Subcutaneous adipose tissue (tissue), 4 donors: ENCODE data around the gene TXLNG. TPM values are rescaled to one million over a fixed set of nuclear protein-coding genes. Genes with fewer than 3 reads are reported as not detected.

Experiments
- total RNA-seq, 4 donors: library from RNA; depleted of rRNA; stranded (reverse); fragments of >200 nt; gene quantifications; one replicate each; pipeline ENCODE4 v1.1.0, GENCODE V29; 2016
- TF ChIP-seq, protein P1 (sequence below): fragments of 450-650 bp; IDR thresholded peaks from one replicate; pipeline ENCODE4 v1.5.1; 2016; ENCODE audit warnings: low read depth, mild to moderate bottlenecking, control low read depth, antibody characterized with exemption, moderate library complexity

TXLNG gene
- total RNA-seq, 4 donors from 2014 or later: 27.5 to 35.9 (median 31.1) TPM

DNA sequence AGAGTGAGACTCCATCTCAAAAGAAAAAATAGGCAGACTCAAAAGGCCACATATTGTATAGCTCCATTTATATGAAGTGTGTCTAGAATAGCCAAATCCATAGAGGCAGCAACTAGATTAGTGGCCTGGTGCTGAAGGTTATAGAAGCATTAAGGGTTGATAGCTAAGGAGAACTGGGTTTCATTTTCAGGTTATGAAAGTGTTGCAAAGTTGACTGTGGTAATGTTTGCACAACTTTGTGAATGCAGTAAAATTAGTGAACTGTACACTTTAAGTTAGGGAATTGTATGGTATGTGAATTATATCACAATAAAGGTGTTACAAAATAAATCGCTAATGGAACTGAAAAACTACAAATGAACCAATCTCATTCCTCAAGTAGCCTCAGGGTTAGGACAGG is 28.3 kb downstream of the TXLNG start:
- TF ChIP-seq, protein P1, sequence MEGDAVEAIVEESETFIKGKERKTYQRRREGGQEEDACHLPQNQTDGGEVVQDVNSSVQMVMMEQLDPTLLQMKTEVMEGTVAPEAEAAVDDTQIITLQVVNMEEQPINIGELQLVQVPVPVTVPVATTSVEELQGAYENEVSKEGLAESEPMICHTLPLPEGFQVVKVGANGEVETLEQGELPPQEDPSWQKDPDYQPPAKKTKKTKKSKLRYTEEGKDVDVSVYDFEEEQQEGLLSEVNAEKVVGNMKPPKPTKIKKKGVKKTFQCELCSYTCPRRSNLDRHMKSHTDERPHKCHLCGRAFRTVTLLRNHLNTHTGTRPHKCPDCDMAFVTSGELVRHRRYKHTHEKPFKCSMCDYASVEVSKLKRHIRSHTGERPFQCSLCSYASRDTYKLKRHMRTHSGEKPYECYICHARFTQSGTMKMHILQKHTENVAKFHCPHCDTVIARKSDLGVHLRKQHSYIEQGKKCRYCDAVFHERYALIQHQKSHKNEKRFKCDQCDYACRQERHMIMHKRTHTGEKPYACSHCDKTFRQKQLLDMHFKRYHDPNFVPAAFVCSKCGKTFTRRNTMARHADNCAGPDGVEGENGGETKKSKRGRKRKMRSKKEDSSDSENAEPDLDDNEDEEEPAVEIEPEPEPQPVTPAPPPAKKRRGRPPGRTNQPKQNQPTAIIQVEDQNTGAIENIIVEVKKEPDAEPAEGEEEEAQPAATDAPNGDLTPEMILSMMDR: no peak

DNA sequence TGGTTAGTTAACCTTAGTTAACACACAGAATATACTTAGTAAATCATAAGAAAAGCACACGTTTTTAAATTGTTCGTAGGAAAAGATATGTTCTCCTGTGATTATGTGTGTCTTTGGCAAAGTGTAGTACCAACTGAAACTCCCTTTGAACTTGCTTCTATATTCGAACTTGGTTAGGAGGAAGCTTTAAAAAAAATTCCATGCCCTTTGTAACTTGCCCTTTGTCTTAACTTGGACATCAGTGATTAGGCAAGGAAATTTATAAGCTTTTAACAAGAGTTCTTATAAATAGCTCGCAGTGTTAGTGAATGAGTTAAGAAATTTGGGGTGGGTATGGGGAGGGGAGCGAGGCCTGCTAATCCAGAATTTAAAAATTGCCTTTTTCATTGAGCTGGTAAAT is 33.4 kb downstream of the TXLNG start:
- TF ChIP-seq, protein P1: no peak

DNA sequence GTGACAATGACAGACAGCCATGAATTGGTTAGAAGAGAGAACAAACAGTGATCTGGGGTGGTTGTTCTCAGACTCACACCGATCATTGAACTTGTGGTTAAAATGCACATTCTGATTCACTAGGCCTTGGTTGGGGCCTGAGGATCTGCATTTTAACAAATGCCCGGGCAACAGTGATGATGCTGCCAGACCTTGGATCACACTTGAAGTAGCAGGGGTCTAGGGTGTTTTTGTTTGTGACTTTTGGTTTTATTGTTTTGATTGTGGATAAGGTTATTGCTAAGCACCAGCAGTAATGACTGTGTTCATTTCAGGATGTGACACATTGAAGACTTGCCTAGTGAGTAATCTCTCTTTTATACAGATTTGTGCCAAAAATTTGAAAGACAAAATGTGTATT is 36.5 kb downstream of the TXLNG start:
- TF ChIP-seq, protein P1: no peak

DNA sequence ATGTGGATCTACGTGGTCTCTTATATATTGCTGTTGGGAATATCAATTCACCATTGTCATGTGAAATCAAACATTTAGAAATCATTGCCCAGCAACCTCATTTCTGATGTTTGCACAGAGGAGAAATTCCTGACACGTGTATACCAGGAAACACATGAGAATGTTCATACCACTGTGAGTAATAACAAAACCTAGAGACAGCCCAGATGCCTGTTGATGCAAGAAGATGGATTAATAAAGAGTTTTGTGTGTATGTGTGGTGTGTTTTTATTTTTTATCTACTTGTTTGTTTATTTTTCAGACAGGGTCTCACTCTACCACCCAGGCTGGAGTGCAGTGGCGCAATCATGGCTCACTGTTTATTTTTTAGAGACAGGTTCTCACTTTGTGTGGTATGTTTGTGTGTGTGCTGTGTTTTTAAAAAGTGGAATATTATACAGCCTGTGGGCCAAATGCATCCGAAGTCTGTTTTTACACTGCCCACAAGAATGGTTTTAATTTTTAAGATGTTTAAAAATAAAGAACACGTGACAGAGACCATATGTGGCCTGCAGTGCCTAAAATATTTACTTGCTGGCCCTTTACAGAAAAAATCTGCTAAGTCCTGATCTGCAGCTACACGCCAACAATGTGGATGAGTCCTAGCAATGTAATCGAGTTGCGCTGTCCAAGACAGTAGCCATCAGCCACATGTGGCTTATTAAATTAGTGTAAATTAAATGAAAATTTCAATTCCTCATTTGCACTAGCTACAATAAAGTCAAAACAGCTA is 39.2 kb downstream of the TXLNG start:
- TF ChIP-seq, protein P1: no peak

DNA sequence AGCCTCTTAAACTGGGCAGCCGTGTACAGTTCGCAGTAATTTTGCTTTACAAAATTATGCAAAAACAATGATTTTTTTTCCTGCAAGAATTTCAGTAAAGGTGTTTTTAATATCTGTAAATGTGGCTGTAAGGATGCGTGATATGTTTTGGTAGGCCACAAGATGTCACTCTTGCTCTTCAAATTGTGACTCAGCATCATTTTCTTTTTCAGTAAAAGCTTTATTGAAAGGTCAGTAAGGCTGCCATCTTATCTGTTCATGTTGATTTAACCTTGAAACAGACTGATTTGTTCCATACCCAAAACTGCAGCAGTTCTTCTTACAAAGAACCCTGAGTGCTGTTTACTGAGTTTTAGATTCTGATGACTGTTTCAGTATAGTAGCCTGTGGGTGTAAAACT is 39.9 kb downstream of the TXLNG start:
- TF ChIP-seq, protein P1: no peak

DNA sequence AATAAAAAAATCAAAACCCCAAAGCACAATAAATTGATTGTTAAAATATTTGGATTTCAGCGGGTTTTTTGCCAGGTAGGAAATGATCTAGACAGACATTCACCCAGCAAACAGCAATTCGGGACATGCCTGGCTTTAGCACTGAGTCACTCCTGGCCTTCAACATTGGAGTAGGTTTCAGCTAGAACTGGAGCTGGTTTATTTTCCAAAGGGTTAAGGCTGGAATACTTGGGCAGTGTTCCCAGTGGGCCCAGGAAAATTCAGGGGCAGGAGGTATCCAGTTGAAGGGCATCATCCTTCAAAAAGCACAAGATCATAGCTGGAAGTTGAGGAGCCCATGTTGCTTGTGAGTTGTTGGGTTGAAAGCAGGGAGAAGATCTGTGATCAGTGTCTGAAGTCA is 41.0 kb downstream of the TXLNG start:
- TF ChIP-seq, protein P1: no peak

DNA sequence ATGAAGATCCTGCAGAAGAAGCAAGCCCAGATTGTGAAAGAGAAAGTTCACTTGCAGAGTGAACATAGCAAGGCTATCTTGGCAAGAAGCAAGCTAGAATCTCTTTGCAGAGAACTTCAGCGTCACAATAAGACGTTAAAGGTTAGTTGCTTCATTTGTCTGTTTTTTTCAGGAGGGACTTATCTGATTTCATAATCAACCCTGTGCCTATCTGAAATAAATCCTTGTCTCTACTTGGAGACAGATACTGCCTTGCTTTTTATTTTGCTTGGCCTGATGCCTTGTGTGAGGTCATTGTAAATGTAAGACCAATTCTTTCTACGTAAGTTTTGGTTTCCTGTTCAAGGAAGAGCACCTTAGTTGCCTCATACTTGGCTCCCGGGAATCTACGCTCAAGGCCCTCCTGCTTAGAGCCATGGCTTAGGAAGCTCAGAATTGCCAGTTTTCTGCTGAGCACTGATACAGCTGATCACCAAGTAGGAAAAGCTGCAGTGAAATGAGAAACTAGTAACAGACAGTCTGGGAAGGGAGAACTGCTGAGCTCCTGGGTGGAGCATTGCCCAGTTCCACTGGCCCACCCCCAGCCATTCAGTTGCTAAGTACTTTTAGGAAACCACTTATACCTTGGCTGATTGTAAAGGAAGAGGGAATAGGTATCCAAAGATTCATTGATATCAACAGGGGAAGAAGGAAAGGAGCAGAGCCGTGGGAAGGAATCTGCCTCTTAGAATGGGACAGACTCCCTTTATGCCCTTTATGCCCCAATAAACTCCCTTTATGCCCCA is 42.0 kb downstream of the TXLNG start:
- TF ChIP-seq, protein P1: no peak
